NK-92 (cell line): Measurements from ENCODE around the gene NR1H3.

ENCODE experiments used
- DNase-seq: peaks from one replicate; lab custom pipeline; 2025; ENCODE audit not compliant: unreplicated experiment; lab: John Stamatoyannopoulos, UW

Gene NR1H3

DNA sequence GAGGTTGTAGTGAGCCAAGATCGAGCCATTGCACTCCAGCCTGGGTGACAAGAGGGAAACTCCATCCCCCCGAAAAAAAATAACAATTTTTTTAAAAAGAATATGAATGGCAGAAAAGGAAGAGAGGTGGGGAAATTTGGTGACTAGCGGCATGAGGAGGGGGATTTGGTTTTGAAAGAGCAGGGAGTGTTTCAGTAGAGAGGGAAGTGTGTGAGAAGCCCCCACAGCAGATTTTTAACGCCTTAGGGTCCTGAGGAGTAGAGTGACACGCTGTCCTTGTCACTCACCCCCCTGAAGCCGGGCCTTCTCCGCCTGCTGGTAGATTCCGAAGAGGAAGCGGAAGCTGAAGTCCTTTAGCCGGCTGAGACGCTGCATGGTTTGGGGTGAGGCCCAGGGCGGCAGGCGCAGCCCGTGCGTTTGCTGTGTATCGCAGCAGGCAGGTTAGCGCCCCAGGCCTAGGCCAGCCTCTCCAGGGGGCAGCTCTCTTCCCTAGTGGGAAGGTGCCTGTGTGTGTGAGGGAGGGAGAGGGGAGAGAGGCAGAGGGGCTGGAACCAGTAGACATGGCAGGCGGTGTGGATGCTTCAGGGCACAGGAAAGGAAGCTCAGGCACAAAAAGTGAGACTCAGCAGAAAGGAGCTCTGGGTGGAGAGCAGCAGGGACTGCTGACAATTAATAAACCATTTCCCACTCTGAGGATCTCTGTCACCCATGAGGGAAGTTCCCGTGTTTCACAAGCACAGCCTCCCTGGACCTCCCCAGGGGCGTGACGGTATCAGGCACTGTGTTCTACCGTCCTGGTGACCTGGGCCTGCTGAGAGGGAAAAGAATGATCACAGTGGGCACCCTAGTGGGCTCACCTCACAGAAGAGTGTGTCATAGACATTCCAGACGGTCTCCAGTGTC lies 13.1 kb upstream of the NR1H3 start:
- no peak for DNase-seq

DNA sequence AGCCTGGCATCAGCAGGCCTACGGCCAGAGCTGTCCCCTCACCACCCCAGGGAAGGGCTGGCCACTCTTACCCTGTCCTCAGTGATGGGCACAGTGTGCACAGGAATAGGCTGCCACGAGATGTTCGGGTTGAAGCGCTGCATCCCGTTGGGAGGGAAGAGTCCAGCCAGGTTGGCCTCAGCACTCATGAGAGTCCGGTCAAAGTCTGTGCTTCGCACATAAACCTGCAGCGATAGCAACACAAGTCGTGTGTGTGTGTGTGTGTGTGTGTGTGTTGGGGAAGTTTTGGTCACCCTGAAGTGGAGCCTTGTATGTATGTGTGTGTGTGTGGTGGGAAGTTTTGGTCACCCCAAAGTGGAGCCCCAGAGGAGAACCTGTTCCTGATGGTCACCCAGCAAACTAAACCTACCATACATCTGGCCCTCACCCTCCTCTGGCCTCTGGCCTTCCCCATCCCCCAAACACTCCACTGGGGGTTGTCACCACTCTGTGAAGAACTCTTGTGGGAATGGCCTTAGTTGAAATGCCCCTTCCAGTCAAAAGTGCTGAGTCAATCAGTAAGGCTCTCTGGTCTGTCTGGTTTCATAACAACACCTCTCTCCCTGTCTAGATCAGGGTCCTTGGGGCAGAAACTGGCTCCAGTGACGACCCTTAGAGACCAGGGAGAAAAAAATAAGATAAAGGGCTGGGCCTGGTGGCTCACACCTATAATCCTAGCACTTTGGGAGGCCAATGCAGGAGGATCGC lies 12.0 kb upstream of the NR1H3 start:
- no peak for DNase-seq

DNA sequence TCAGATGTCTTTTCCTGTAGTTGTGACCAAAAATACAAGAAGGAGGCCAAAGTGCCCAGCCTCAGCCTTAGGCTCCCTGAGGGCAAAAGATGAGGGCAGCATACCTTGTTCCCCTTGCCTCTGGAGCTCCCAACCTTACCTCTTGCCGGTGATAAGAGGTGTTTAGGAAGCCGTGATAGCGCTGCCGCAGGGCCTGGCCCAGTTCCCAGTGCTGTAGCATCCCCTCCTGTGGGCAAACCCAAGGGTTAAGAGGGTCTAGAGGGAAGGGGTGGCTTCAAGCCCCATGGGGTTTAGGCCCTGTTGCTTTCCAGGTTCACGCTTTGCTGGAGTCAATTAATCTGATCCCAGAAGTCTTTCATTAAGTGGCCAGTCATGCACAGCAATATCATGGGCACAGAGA lies 10.3 kb upstream of the NR1H3 start:
- no peak for DNase-seq

DNA sequence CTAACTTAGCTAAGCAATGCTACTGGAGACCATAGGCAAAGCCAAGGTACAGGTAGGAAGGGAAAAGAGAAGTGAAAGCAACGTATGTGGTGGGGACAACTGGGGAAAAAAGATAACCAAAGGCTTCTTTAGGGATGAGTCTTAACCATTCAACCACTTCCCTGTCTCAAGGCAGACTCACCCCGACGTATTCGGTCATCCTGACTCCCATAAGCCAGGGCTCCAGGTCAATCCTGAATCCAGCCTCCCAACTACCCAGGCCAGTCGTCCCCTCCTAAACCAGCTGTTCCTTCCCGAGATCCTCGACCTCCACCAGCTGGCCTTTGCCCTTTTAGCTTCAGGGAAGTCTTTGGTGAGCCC lies 9.5 kb upstream of the NR1H3 start:
- no peak for DNase-seq

DNA sequence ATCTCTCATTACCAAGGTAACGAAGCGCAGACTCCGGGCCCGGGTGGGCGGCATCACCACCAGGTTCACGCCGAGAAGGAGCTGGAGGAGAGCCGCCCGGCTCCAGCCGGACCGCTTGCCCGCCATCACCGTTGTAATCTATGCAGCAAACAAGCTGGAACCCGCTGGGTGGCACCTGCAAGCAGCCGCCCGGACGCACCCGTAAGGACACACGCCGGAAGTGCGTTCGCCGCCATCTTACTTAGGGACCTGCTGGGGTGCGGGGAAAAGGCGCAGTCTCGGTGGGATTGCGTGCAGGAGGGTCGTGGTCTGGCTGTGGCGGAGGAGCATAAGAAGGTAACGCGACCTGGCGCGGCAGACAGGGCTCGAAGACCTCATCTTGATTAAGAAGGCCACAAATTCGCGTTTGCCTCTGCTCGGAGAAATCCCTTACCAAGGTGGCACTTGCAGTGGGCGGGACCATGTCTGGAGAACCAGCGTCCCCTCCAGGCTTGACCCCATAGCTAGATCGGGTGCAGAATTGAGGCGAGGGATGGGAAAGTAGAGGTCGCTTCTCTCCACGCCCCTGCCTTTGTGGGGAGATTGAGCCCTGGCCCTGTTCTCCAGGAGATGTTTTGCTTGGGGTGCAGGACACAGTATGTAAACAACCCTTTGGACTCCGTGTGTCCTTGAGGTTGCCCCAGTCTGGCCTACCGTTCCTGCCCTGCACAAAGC lies 9.0 kb upstream of the NR1H3 start, which contains the start of gene ACP2:
Gene ACP2, minus strand, starts transcription at position 151 of the 714 bp plus-strand sequence. Its CDS starts 25 bp downstream, at position 126.
- no peak for DNase-seq

DNA sequence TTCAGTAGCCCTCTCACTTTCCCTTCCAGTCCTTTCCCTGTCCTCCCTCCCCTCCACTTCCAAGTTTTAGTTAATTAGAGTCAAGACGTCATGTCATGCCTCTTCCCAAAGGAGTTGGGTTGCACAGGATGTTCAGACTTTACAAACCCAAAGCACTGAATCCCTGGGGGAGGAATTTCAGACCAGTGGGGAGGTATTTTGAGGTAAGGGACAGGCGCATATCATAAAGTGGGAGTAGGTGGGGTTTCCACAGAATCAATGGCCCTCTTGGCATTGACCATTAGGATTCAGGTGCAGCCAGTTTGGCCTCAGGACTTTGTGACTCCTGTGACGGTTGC lies 8.4 kb upstream of the NR1H3 start:
- DNase-seq: no peak

DNA sequence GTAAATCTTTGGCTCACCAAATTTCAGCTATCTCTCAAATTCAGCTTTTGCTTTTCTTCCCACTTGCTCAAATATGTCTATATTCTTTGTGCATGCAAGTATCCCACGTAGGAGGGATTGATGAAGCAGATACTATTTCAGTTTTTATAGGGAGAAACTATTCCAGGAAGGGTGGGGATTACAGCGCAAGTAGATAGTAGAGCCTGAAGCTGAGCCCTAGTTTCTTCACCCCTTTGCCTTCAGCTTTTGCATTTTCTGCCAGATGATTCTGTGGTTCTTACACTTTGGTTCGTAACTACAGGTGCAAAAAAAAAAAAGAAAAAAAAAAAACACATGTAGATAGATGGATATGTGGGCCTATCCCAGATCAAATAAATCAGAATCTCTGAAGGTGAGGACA lies 6.0 kb upstream of the NR1H3 start:
- no peak for DNase-seq

DNA sequence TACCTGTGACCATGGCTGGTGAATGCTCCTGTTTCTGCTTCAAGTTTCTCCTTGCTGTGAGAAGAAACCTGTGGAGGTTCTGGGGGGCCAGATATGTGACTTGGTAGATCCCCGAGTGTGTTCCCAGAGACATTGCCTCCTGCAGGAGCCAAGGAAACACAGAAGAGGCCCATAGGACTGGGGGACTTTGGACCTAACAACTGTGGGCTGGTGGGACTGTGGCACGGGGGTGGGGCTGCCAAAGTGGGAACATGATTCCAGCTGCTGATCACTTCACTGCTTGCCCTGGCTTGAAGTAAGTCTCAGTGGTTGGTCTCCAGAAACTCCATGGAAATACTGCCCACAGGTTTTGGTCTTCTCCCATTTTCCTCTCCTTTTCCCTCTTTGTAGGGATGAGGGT lies 4.1 kb upstream of the NR1H3 start:
- DNase-seq: no peak

DNA sequence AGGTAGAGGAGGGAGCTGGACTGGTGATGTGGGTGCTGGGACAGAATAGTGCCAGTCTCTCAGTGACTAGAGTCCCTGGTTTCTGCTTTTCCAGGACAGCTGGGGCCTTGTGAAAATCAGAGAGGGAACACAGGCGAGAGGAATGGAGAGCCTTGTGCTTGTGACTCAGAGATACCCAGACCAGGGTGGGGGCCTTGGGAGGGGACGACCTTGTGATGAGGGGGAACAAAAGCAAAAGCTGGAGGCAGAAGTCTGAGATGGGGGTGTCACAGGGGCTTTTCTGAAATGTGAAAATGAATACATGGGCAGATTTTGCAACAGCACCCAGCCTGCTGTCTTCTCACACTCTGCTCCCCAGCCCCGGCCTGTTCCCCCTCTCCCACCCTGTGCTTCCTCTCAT lies 3.4 kb upstream of the NR1H3 start:
- DNase-seq: no peak

DNA sequence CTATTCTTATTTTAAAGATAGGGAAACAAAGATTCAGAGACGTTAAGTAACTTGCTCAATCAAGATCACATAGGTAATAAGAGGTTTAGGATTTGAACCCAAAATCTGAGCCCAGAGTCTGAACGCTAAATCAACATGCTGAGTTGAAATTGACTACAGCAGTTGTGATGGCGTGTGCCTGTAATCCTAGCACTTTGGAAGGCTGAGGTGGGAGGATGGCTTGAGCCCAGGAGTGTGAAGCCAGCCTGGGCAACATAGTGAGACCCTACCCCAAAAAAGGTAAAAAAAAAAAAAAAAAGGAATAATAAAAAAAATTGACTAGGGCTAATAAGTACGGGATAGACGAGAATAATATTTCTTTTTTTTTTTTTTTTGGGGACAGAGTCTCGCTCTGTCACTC lies 1.4 kb upstream of the NR1H3 start:
- DNase-seq: no peak

DNA sequence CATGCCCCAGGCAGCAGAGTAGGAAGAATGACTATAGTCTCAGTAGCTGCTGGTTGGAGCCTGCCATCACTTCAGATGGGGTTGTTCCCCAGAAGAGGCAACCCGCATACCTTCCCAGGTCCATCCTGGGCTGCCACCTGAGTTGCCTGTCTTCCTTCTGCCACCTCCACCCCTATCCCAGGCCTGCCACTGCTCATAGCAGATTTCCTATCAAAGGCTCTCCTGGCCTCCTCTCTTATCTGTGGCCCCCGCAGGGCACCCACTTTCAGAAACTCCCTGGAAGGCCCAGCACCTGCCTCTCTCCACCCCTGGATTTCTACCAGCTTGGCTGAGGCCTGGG lies 649 bp upstream of the NR1H3 start:
- no peak for DNase-seq

DNA sequence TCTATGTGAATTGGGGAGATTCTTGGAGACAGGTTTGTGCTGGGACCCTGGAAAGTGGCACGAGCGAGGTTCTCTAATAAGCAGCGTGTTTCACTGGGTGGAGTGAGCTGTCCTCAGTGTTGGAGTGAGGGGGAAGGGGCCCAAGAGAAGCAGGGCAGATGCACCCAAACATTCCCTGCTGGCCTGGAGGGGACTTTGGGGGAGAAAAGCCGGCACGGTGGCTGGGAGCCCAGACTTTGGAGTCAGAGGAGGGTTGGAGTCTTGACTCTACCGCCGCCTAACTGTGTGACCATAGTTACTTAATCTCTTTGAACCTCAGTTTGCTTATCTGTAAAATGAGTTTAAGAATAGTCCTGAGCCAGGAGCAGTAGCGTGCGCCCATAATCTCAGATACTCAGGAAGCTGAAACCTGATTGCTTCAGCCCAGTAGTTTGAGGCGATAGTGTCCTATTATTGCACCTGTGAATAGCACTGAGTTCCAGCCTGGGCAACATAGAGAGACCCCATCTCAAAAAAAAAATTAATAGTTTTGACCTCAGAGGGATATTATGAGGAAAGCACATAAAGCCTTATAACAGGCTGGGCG lies 614 bp downstream of the NR1H3 start:
- DNase-seq: no peak

DNA sequence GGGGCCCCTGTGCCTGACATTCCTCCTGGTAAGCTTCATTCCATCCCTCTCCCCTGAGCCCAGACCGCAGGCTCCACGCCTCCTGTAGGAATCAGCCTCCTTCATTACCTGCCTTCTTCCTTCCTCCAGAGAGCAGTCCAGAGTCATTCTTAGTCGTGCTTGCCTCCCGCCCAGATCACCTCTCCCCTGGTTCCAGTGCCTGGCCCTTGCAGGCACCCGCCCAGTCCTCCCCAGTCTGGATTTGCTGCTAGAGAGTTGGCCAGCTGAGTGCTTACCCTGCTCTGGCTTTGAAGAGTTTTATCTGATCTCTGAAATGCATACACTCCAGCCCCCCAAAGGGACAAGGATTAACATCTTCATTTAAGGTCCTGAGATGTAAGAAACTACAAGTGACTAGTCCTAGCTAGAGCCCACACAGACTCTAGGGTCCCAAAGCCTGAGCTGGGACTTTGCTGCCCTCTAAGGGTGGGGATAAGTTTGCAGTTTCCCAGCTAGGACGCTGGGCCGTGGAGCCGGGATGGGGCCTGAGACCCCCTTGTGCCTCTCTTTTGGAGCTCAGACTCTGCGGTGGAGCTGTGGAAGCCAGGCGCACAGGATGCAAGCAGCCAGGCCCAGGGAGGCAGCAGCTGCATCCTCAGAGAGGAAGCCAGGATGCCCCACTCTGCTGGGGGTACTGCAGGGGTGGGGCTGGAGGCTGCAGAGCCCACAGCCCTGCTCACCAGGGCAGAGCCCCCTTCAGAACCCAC lies 1.6 kb downstream of the NR1H3 start:
- DNase-seq: no peak

DNA sequence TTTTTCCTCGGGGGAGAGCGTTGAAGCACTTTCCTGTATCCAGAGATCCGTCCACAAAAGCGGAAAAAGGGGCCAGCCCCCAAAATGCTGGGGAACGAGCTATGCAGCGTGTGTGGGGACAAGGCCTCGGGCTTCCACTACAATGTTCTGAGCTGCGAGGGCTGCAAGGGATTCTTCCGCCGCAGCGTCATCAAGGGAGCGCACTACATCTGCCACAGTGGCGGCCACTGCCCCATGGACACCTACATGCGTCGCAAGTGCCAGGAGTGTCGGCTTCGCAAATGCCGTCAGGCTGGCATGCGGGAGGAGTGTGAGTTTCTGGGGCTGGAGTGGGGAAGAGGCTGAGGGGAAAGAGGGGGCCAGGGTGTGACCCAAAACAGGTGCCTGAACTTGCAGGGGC lies 2.6 kb downstream of the NR1H3 start:
- DNase-seq: no peak

DNA sequence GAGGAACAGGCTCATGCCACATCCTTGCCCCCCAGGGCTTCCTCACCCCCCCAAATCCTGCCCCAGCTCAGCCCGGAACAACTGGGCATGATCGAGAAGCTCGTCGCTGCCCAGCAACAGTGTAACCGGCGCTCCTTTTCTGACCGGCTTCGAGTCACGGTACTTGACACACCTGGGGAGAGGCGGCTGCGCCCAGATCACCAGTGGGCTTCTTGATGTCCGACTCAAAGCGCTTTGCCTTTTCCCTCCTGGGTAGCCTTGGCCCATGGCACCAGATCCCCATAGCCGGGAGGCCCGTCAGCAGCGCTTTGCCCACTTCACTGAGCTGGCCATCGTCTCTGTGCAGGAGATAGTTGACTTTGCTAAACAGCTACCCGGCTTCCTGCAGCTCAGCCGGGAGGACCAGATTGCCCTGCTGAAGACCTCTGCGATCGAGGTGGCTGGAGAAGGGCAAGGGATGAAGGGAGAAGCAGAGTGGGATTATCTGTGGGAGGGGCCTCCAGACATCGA lies 3.5 kb downstream of the NR1H3 start:
- no peak for DNase-seq

DNA sequence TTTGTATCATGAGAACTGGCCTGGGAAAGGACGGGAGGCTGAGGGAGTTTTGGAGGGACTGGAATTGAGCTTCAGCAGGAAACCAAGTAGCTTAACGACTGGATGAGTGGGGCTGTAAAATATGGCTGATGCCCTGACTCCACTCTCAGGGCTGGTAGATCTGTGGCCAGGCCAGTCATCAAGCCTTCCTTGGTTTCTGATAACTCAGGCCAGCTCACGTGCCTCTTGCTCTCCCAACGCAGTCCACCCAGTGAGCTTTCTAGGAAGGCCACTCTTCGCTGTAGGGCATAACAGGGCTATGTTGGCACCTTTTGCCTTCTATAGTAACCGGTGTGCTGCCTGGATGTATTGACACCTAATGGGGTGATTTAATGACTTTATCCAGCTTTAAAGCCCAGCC lies 6.3 kb downstream of the NR1H3 start:
- DNase-seq: no peak

DNA sequence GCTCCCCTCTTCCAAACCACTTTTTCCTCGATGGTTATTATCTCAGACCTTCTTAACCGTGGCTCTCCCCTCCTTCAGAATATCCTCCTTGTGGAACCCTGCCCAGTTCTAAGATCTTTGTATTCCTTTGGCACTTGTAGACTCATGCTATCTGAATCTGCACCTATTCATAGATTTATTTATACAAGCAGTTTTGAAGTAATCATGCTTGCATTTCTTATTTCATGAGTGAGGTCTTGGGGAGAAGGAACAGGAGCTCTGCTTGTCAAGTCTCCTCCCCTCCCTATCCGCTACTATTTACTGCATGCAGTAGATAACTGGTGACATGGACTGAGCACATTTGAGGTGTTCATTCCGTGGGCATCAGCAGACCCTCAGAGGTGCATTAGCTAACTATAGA lies 6.7 kb downstream of the NR1H3 start:
- DNase-seq: no peak

DNA sequence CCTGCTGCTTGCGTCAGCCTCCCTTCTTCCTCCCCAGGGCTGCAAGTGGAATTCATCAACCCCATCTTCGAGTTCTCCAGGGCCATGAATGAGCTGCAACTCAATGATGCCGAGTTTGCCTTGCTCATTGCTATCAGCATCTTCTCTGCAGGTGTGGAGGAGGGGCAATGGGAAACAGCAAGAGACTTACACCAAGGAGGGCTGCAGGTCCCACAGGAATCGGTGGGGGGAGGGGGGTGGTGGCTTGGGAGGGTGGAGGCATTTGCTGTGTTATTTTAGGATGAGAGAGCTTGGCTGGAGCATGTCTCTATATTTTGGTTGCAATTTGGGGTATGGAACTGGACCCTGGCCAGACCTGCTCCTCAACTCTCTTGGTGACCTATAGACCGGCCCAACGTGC lies 10.1 kb downstream of the NR1H3 start:
- DNase-seq: no peak

DNA sequence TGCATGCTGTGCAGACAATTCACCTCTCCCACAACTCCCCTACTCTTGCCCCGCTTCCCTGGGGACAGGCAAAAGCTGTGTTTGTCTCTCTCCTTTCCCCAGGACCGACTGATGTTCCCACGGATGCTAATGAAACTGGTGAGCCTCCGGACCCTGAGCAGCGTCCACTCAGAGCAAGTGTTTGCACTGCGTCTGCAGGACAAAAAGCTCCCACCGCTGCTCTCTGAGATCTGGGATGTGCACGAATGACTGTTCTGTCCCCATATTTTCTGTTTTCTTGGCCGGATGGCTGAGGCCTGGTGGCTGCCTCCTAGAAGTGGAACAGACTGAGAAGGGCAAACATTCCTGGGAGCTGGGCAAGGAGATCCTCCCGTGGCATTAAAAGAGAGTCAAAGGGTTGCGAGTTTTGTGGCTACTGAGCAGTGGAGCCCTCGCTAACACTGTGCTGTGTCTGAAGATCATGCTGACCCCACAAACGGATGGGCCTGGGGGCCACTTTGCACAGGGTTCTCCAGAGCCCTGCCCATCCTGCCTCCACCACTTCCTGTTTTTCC lies 10.7 kb downstream of the NR1H3 start:
- DNase-seq: no peak

DNA sequence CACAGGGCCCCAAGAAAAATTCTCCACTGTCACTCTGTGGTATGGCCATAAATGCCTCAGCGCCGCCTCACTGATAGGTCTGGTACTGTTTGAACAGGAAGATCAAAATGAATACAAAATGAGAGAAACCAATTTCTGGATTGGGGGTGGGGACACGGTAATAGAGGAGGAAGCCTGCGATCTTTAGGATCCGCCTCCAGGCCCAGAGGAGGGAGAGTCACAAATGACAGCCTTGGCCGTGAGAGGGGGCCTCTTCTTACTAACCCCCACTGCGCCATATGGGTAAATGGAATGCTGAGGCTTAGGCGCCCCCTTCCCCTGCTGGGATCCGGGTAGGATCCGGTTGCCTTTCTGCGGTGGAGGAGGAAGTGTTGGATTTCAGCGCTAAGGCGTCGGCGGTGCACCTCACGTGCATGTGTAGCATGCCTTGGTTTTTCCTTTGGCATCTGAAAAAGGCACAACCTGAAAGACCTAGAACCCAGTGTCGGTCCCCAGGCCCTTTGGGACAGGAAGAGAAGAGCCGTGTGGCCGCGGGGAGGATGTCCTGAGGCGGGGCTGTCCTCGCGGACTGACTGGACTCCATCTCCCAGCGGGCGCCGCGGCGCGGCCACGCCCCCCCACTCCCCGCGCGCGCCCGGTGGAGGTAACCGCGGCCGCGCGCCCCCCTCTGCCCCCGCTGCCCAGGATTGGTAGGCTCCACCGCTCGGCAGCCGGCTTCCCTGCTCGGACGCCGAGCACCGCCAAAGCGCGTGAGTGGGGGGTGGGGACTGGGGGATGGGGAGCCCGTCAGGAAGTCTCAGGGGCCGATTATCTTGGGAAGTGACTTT lies 11.4 kb downstream of the NR1H3 start:
- no peak for DNase-seq
